Measurements from ENCODE around the gene ASXL3.

The ASXL3 gene

DNA sequence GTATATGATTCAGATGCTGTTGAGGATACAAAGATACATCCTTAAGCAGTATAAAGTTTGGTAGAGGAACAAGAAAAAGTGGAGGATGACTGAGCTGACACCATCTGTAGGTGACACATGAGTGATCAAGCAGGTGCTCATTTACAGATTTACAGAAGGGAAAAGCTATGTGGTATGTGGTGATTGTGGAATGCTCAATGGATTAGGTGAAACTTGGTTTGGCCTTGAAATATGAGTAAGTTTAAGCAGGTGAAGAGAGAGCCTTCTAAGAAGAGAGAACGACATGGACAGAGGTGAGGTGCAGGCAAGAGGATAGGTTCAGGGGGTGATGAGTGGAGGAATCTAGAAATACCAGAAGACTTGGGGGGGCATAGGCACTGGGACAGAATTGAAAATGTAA, 5.9 kb downstream of the ASXL3 start:
- no peak for DNase-seq (ENCODE audit: low spot score)

GRCh38 chr18:33584548-33585430, 6.8 kb downstream of the ASXL3 start:
- DNase-seq (ENCODE audit: low spot score): no peak

- DNase-seq (ENCODE audit: low spot score): no peak
These were observed 7.4 kb downstream of the ASXL3 start for GRCh38 chr18:33585431-33585775.

DNA sequence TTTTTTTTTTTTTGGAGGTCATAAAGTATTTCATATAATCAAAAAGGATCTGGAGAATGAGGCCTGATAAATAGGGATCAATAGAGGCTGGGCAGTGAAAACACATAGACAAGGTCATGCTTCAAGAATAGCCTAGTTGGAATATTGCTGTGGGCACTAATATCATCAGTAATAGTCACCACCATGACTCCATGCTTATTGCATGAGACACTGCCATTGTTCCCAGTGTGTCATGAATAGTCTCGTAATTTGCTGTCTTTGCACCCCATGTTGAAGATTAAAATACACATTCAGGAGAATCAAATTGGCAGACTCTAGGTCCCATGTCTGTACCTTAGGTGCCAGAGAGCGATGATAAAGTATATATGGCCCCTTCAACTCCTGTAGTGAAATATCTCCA, 10.3 kb downstream of the ASXL3 start:
- no peak for DNase-seq (ENCODE audit: low spot score)

GRCh38 chr18:33593261-33593660, 15.2 kb downstream of the ASXL3 start:
- no peak for DNase-seq (ENCODE audit: low spot score)

GRCh38 chr18:33594799-33595198, 16.8 kb downstream of the ASXL3 start:
- DNase-seq (ENCODE audit: low spot score): no peak

- no peak for DNase-seq (ENCODE audit: low spot score)
These were observed 18.3 kb downstream of the ASXL3 start for GRCh38 chr18:33596178-33596854.

DNA sequence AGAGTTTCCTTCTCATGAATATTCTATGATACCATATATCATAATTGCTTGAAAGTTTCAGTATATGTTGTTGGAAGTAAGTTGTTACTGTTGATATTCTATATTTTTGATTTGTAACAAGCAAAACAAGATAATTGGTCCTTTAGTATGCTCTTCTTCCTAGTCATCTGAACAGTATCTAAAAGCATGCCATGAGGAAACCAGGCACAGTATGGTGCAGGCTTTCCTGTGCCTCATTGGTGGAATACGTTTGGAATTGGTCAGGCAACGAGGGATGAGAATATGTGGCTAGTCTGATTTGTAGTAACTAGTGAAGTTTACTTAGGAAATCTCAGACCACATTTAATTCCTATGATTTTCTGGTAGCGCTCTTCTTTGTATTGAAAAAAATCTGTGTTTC, 22.8 kb downstream of the ASXL3 start:
- no peak for DNase-seq (ENCODE audit: low spot score)

GRCh38 chr18:33603454-33603853, 25.4 kb downstream of the ASXL3 start:
- no peak for DNase-seq (ENCODE audit: low spot score)

DNA sequence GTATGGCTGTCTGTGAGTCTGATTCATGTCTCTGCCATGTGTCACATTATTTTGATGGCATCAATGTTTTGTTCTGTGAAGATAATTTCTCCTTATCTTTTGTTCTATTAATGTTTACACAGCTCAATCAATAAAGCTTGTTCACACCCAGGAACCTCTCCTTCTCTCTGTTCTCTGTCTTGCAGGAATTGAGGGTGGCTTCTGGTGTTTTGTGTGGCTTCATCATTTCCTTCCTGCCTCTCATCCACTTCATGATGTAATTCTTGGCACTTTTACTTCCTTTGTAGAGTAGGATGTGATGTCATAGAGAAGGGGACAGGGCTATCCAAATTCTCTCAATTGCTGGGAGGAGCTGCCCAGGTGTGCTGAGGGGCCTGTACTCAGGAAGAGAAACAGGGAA, 27.2 kb downstream of the ASXL3 start:
- no peak for DNase-seq (ENCODE audit: low spot score)

DNA sequence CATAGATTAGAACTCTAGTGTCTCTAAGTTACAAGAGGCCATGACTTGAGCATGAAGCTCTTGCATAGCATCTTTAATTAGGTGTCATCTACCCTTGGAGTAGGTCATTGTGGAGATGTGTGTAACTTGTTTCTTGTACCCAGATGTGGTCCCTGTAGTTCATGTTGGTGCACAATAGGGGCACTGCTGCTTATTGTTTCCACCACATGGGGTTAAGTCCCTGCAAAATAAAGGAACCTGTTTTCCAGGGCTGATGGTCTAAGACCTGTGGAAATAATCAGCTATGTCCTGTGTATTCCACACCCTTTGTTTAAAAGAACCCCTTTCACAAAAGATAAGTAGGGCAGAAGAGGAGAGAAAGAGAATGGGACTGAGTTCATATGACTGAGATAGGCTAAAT, 28.6 kb downstream of the ASXL3 start:
- no peak for DNase-seq (ENCODE audit: low spot score)

GRCh38 chr18:33611525-33612135, 33.6 kb downstream of the ASXL3 start:
- DNase-seq (ENCODE audit: low spot score): no peak

DNA sequence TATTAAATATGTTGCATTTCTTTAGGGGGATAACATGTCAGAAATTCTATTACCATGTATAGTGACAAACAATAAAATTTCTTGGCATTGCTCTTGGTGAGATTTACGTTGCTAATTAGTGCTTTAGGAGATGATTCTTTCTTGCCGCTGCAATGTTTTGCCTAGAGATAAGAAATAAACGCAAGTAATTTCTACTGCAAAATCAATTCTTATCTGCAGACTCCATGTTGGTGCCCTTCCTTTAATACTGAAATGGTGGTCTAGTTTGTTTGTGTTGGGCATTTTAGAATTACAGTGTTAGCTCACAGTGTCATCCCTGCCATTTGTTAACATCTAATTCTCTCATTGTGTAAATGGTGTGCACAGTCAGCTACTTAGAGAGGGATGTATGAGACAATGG, 34.6 kb downstream of the ASXL3 start:
- DNase-seq (ENCODE audit: low spot score): no peak

- DNase-seq (ENCODE audit: low spot score): no peak
These were observed 38.5 kb downstream of the ASXL3 start for GRCh38 chr18:33616556-33616955.

GRCh38 chr18:33627114-33627513, 49.1 kb downstream of the ASXL3 start:
- DNase-seq (ENCODE audit: low spot score): no peak

DNA sequence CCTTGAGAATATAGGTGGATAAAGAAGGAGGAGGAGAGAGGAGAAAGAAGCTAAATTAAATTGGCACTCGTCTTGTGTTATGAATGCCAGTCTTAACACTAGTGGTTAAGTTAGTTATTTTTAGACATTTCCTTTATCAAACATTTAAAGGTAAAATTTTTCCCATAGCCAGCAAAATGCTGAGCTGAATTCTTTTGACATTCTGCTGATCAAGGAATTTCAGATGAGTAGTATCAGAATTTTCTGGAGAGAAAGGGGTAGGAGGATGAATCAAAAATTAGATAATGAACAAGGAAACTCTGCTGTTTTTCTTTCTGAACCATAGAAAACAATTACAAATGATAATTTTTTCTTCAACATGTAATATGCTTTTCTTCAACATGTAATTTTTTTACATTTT, 52.5 kb downstream of the ASXL3 start:
- no peak for DNase-seq (ENCODE audit: low spot score)

DNA sequence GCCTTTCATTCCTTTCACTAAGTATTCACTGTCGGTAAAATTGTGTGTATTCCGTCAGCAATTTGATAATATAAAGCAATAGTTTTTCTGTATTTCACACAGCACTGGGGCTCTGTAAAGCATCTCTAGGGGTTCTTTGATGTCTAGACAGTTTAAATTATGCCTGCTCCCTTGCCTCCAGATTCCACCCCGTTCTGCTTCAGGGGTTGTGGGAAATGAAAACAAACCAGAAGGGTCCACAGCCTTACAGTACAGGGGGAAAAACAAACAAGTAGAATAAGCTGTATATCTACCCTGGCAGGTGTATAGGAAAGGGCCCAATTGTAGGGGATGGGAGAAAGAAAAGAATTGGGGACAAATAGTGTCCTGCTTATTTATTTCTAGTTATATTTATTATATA, 63.1 kb downstream of the ASXL3 start:
- DNase-seq (ENCODE audit: low spot score): no peak

- no peak for DNase-seq (ENCODE audit: low spot score)
These were observed 66.5 kb downstream of the ASXL3 start for GRCh38 chr18:33644494-33644893.

- DNase-seq (ENCODE audit: low spot score): no peak
These were observed 69.3 kb downstream of the ASXL3 start for GRCh38 chr18:33647365-33647764.

- no peak for DNase-seq (ENCODE audit: low spot score)
These were observed 74.6 kb downstream of the ASXL3 start for GRCh38 chr18:33652635-33653034.

DNA sequence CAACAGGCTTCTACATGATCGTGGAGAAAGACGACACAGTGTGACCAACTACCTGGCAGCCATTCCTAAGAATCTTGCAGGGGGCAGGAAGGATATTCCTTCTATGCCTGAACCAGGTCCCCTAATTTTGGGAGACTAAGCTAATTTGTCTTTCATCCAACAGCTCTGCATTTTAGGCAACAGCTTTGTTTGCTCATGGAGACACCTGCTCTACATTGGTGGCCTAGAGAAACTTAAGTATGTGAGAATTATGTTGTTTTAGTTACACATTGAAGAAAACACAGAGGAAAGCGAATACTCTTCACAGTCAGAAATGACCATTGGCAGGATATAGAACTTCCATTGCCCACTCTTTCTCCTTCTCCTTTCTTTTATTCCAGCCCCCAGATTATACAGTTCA, 75.2 kb downstream of the ASXL3 start:
- DNase-seq (ENCODE audit: low spot score): no peak

DNA sequence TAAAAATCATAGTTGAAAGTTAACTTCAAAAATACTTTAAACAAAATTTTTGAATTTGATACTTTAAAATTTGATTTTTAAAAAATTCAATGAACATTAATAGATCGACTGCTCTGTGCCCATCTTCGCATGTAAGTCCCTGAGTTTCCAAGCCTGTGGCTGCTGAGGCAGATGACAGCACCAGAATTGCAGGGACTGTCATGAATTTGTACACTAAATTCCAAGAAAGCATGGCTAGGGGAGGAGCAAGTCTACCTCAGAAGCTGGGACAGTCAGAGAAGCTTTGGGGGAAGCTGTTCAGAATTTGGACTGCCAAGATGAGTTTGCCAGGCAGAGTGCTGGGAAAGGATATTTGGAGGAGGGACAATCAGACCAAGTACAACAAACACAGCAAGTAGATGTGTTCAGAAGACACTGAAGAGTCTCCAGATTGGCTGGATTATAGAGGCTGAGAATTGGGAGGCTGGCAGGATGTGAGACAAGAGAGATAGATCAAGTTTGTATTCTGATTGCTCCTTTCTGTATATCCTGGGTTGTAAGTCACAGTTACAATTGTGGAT, 79.0 kb downstream of the ASXL3 start:
- no peak for DNase-seq (ENCODE audit: low spot score)
